ENCODE measurements around the gene AGBL2.

DNA sequence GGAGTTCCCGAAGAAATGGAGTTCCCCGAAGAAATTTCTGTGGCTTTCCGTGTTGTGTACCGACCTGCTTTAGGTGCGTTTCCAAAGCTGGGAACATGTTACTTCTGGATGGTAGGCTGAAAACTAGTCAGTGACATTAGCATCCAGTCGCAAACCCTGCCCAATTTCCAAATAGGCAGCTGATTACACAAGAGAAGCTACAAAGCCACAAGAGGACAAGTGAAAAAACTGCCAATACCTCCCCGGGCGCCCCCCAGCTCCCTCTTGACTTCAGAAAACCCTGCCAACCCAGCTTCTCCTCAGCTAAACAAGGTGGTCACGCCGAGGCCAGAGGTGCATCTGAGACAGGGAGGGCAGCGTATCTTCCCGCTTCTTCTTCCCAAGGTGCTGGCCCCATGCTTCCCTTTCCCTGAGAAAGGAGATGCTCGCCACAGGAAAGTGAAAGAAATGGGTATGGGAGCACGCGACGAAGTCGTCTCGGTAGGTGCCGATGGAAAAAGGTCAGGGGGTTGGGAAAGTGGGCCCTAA is 551 bp downstream of the AGBL2 start:
- no peak for TF ChIP-seq EZH2 (IDR thresholded peaks at IDR 0.05; ENCODE audit: low read length, missing control alignments)
- TF ChIP-seq, protein P1, sequence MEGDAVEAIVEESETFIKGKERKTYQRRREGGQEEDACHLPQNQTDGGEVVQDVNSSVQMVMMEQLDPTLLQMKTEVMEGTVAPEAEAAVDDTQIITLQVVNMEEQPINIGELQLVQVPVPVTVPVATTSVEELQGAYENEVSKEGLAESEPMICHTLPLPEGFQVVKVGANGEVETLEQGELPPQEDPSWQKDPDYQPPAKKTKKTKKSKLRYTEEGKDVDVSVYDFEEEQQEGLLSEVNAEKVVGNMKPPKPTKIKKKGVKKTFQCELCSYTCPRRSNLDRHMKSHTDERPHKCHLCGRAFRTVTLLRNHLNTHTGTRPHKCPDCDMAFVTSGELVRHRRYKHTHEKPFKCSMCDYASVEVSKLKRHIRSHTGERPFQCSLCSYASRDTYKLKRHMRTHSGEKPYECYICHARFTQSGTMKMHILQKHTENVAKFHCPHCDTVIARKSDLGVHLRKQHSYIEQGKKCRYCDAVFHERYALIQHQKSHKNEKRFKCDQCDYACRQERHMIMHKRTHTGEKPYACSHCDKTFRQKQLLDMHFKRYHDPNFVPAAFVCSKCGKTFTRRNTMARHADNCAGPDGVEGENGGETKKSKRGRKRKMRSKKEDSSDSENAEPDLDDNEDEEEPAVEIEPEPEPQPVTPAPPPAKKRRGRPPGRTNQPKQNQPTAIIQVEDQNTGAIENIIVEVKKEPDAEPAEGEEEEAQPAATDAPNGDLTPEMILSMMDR (conservative IDR thresholded peaks at IDR 0.05 in 1 of 2, IDR thresholded peaks at IDR 0.05 in 1 of 2; ENCODE audit: low read depth in 1 of 2, low read length in 2 of 2): no peak
